ENCODE data around the gene AFAP1. TPM values are rescaled to one million over a fixed set of nuclear protein-coding genes. Genes with fewer than 3 reads are reported as not detected.

AFAP1 gene
- total RNA-seq, 1 donor from 2014 or later = 6.8 TPM

- Histone ChIP-seq H3K4me3 (ENCODE audit: low read depth, low read length) (no peak overlapping the region), H3K27me3 (ENCODE audit: control insufficient read depth, insufficient read depth, low read length) (peaks cover 3% of the 10 kb centered on the region), H3K36me3 (ENCODE audit: control insufficient read depth, insufficient read depth, low read length) (no peaks in the 10 kb centered on the region)
- TF ChIP-seq, protein P1, sequence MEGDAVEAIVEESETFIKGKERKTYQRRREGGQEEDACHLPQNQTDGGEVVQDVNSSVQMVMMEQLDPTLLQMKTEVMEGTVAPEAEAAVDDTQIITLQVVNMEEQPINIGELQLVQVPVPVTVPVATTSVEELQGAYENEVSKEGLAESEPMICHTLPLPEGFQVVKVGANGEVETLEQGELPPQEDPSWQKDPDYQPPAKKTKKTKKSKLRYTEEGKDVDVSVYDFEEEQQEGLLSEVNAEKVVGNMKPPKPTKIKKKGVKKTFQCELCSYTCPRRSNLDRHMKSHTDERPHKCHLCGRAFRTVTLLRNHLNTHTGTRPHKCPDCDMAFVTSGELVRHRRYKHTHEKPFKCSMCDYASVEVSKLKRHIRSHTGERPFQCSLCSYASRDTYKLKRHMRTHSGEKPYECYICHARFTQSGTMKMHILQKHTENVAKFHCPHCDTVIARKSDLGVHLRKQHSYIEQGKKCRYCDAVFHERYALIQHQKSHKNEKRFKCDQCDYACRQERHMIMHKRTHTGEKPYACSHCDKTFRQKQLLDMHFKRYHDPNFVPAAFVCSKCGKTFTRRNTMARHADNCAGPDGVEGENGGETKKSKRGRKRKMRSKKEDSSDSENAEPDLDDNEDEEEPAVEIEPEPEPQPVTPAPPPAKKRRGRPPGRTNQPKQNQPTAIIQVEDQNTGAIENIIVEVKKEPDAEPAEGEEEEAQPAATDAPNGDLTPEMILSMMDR (IDR thresholded peaks at IDR 0.05; ENCODE audit: insufficient read depth, low read length, severe bottlenecking) = no peak
- FAIRE-seq = peak; percentile 75
- peak; percentile 23 for DNase-seq (ENCODE audit: low read depth)
Observed at GRCh38 chr4:7978907-7979651, 39.4 kb upstream of the AFAP1 start.

DNA sequence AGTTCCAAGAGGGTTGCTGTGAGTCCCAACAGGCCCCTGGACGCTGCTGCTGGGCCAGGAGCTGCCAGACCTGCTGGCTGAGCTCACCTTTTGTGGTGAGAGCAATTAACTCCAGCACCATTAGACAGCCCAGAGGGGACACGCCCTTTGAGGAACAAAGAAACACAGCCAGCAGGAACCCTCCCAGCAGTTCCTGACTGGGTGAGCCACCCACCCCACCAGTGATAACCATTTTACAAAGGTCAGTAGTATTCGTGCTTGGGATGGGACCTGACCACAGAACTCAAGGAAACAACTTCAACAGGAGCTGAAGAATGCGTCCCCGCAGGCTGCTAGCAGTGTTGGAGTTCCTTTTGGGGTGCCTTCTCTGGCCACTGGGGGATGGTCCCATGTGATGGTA lies 38.8 kb upstream of the AFAP1 start:
- TF ChIP-seq, protein P1 (IDR thresholded peaks at IDR 0.05; ENCODE audit: insufficient read depth, low read length, severe bottlenecking) = no peak
- DNase-seq (ENCODE audit: low read depth) = peak; percentile 90
- H3K36me3 ChIP-seq (ENCODE audit: control insufficient read depth, insufficient read depth, low read length) = no peaks in the 10 kb centered on the region
- no peak for FAIRE-seq
- no peak overlapping the region for H3K4me3 ChIP-seq (ENCODE audit: low read depth, low read length)
- H3K27me3 ChIP-seq (ENCODE audit: control insufficient read depth, insufficient read depth, low read length) = peaks cover 3% of the 10 kb centered on the region

GRCh38 chr4:7976634-7977033 lies 37.0 kb upstream of the AFAP1 start:
- FAIRE-seq = no peak
- TF ChIP-seq, protein P1 (IDR thresholded peaks at IDR 0.05; ENCODE audit: insufficient read depth, low read length, severe bottlenecking) = no peak

DNA sequence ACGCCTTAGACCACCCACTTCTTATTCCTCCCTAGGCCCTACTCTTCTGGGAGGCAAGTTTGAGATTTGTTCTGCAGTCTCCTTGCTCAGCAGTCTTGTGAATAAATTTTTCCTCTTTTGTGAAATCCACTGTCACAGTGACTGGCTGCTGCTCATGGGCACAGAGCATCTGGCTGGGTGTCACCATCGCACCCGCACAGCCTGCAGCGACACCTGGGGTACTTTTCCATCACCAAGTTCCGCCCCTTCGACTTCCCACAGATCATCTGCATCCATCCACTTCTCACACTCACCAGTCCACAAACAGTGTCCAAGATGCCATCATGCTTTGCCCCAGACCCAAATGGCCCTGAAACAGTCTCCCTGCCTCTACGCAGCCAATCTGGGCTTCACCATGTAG lies 36.4 kb upstream of the AFAP1 start:
- no peak for DNase-seq (ENCODE audit: low read depth)
- FAIRE-seq = no peak
- Histone ChIP-seq H3K27me3 (ENCODE audit: control insufficient read depth, insufficient read depth, low read length) (no peaks in the 10 kb centered on the region), H3K36me3 (ENCODE audit: control insufficient read depth, insufficient read depth, low read length) (no peaks in the 10 kb centered on the region), H3K4me3 (ENCODE audit: low read depth, low read length) (no peak overlapping the region)
- TF ChIP-seq, protein P1 (IDR thresholded peaks at IDR 0.05; ENCODE audit: insufficient read depth, low read length, severe bottlenecking) = no peak

More at GRCh38 chr4:7976634-7977033, 37.0 kb upstream of the AFAP1 start:
- no peak for DNase-seq (ENCODE audit: low read depth)
- H3K4me3 ChIP-seq (ENCODE audit: low read depth, low read length) = no peak overlapping the region
- no peaks in the 10 kb centered on the region for H3K36me3 ChIP-seq (ENCODE audit: control insufficient read depth, insufficient read depth, low read length)
- no peaks in the 10 kb centered on the region for H3K27me3 ChIP-seq (ENCODE audit: control insufficient read depth, insufficient read depth, low read length)

GRCh38 chr4:7974425-7974824 lies 34.8 kb upstream of the AFAP1 start:
- FAIRE-seq (no peak), DNase-seq (ENCODE audit: low read depth) (no peak)
- no peaks in the 10 kb centered on the region for H3K27me3 ChIP-seq (ENCODE audit: control insufficient read depth, insufficient read depth, low read length)
- no peak overlapping the region for H3K4me3 ChIP-seq (ENCODE audit: low read depth, low read length)
- TF ChIP-seq, protein P1 (IDR thresholded peaks at IDR 0.05; ENCODE audit: insufficient read depth, low read length, severe bottlenecking) = no peak
- no peaks in the 10 kb centered on the region for H3K36me3 ChIP-seq (ENCODE audit: control insufficient read depth, insufficient read depth, low read length)

- DNase-seq (ENCODE audit: low read depth) = peak; percentile 92
- no peak for FAIRE-seq
- H3K4me3 ChIP-seq (ENCODE audit: low read depth, low read length) = no peak overlapping the region
Observed at GRCh38 chr4:7973545-7973981, 33.9 kb upstream of the AFAP1 start.

More at GRCh38 chr4:7973545-7973981, 33.9 kb upstream of the AFAP1 start:
- Histone ChIP-seq H3K36me3 (ENCODE audit: control insufficient read depth, insufficient read depth, low read length) (no peaks in the 10 kb centered on the region), H3K27me3 (ENCODE audit: control insufficient read depth, insufficient read depth, low read length) (no peaks in the 10 kb centered on the region)
- TF ChIP-seq, protein P1 (IDR thresholded peaks at IDR 0.05; ENCODE audit: insufficient read depth, low read length, severe bottlenecking) = no peak

Measured in bronchial epithelial cell (primary cell).